ENCODE data around the gene MUCL3. TPM values are rescaled to one million over a fixed set of nuclear protein-coding genes. Genes with fewer than 3 reads are reported as not detected.
"Not testable (repeated sequence)": the region's sequence is repeated elsewhere in the genome, so short reads cannot be mapped to it uniquely, and the experiment has no call there.

Gene MUCL3
- total RNA-seq, 1 donor from 2014 or later = not detected

GRCh38 chr6:30915591-30915946, 25.2 kb upstream of the MUCL3 start:
- peak; percentile 0 for TF ChIP-seq CTCF (IDR thresholded peaks at IDR 0.05; ENCODE audit: partially characterized antibody, unreplicated experiment)
- Mint-ChIP-seq H3K36me3 (ENCODE audit: unreplicated experiment) (peaks cover 8% of the 10 kb centered on the region), H3K9me3 (ENCODE audit: unreplicated experiment) (peaks cover 3% of the 10 kb centered on the region), H3K27me3 (ENCODE audit: unreplicated experiment) (peaks cover 10% of the 10 kb centered on the region), H3K4me3 (ENCODE audit: unreplicated experiment) (peak overlapping the region; percentile 51), H3K4me1 (ENCODE audit: low read depth, unreplicated experiment) (peaks cover 12% of the 10 kb centered on the region), H3K27ac (ENCODE audit: unreplicated experiment) (peak overlapping the region; percentile 5)
- DNase-seq = no peak

- Mint-ChIP-seq H3K36me3 (ENCODE audit: unreplicated experiment) (peaks cover 8% of the 10 kb centered on the region), H3K27me3 (ENCODE audit: unreplicated experiment) (peaks cover 11% of the 10 kb centered on the region), H3K27ac (ENCODE audit: unreplicated experiment) (peak overlapping the region; percentile 16), H3K4me1 (ENCODE audit: low read depth, unreplicated experiment) (peaks cover 12% of the 10 kb centered on the region), H3K4me3 (ENCODE audit: unreplicated experiment) (no peak overlapping the region), H3K9me3 (ENCODE audit: unreplicated experiment) (peaks cover 1% of the 10 kb centered on the region)
- no peak for TF ChIP-seq CTCF (IDR thresholded peaks at IDR 0.05; ENCODE audit: partially characterized antibody, unreplicated experiment)
- DNase-seq = no peak
These were observed 23.7 kb upstream of the MUCL3 start for GRCh38 chr6:30917041-30917440.

- Mint-ChIP-seq H3K4me1 (ENCODE audit: low read depth, unreplicated experiment) (peaks cover 12% of the 10 kb centered on the region), H3K27me3 (ENCODE audit: unreplicated experiment) (peaks cover 11% of the 10 kb centered on the region), H3K9me3 (ENCODE audit: unreplicated experiment) (peaks cover 1% of the 10 kb centered on the region), H3K36me3 (ENCODE audit: unreplicated experiment) (peaks cover 3% of the 10 kb centered on the region), H3K4me3 (ENCODE audit: unreplicated experiment) (no peak overlapping the region), H3K27ac (ENCODE audit: unreplicated experiment) (no peak overlapping the region)
- no peak for DNase-seq
- no peak for TF ChIP-seq CTCF (IDR thresholded peaks at IDR 0.05; ENCODE audit: partially characterized antibody, unreplicated experiment)
These were observed 23.3 kb upstream of the MUCL3 start for GRCh38 chr6:30917487-30917886.

- peaks cover 1% of the 10 kb centered on the region for H3K9me3 Mint-ChIP-seq (ENCODE audit: unreplicated experiment)
- H3K27ac Mint-ChIP-seq (ENCODE audit: unreplicated experiment) = no peak overlapping the region
- H3K27me3 Mint-ChIP-seq (ENCODE audit: unreplicated experiment) = peaks cover 11% of the 10 kb centered on the region
- DNase-seq = no peak
- no peaks in the 10 kb centered on the region for H3K36me3 Mint-ChIP-seq (ENCODE audit: unreplicated experiment)
- TF ChIP-seq CTCF (IDR thresholded peaks at IDR 0.05; ENCODE audit: partially characterized antibody, unreplicated experiment) = no peak
- H3K4me3 Mint-ChIP-seq (ENCODE audit: unreplicated experiment) = no peak overlapping the region
- H3K4me1 Mint-ChIP-seq (ENCODE audit: low read depth, unreplicated experiment) = peaks cover 12% of the 10 kb centered on the region
These were observed 22.1 kb upstream of the MUCL3 start for GRCh38 chr6:30918670-30919069.

GRCh38 chr6:30922447-30922852, 18.3 kb upstream of the MUCL3 start:
- H3K9me3 Mint-ChIP-seq (ENCODE audit: unreplicated experiment) = no peaks in the 10 kb centered on the region
- peaks cover 4% of the 10 kb centered on the region for H3K36me3 Mint-ChIP-seq (ENCODE audit: unreplicated experiment)
- H3K4me3 Mint-ChIP-seq (ENCODE audit: unreplicated experiment) = no peak overlapping the region
- H3K27ac Mint-ChIP-seq (ENCODE audit: unreplicated experiment) = no peak overlapping the region
- peaks cover 9% of the 10 kb centered on the region for H3K27me3 Mint-ChIP-seq (ENCODE audit: unreplicated experiment)
- peaks cover 2% of the 10 kb centered on the region for H3K4me1 Mint-ChIP-seq (ENCODE audit: low read depth, unreplicated experiment)
- DNase-seq = no peak
- no peak for TF ChIP-seq CTCF (IDR thresholded peaks at IDR 0.05; ENCODE audit: partially characterized antibody, unreplicated experiment)

GRCh38 chr6:30924040-30924627, 16.6 kb upstream of the MUCL3 start:
- H3K4me1 Mint-ChIP-seq (ENCODE audit: low read depth, unreplicated experiment); H3K27ac Mint-ChIP-seq (ENCODE audit: unreplicated experiment); H3K4me3 Mint-ChIP-seq (ENCODE audit: unreplicated experiment); H3K27me3 Mint-ChIP-seq (ENCODE audit: unreplicated experiment); DNase-seq; H3K9me3 Mint-ChIP-seq (ENCODE audit: unreplicated experiment): not testable (repeated sequence)
- H3K36me3 Mint-ChIP-seq (ENCODE audit: unreplicated experiment) = peaks cover 10% of the 10 kb centered on the region
